GM23338 (cell line): ENCODE measurements around the gene UBALD2. TPM values are rescaled to one million over a fixed set of nuclear protein-coding genes. Genes with fewer than 3 reads are reported as not detected.
A peak's percentile ranks its signal among the peaks of the same experiment; 100 is the strongest.

ENCODE experiments used
- ATAC-seq: fragments of 200-7000 bp; cut with Tn5 transposase; 3 replicates; pipeline ENCODE4 v1.9.1; 2020
- DNase-seq: peaks from one replicate; pipeline ENCODE4 v3.0.0-alpha.2; 2015; ENCODE audit warnings: low spot score
- H2AFZ ChIP-seq: fragments of 200-600 bp; sonication (generic); 2 replicates; pipeline ENCODE4 v1.8.0; 2016; ENCODE audit warnings: antibody characterized with exemption, mild to moderate bottlenecking, moderate library complexity
- H3F3A ChIP-seq: fragments of 200-600 bp; sonication (generic); replicated peaks from 2 replicates; pipeline ENCODE4 v1.8.0; 2017; ENCODE audit warnings: antibody characterized with exemption, mixed run types, low read depth
- H3K27ac ChIP-seq: fragments of 200-600 bp; sonication (generic); 2 replicates; pipeline ENCODE4 v1.6.1; 2016; ENCODE audit warnings: low read depth
- H3K27me3 ChIP-seq: fragments of 200-600 bp; sonication (generic); 2 replicates; pipeline ENCODE4 v1.8.0; 2016; ENCODE audit warnings: mild to moderate bottlenecking, mixed run types, moderate library complexity; ENCODE audit not compliant: insufficient read depth
- H3K36me3 ChIP-seq: fragments of 200-600 bp; sonication (generic); 2 replicates; pipeline ENCODE4 v1.8.0; 2016; ENCODE audit warnings: mild to moderate bottlenecking; ENCODE audit not compliant: insufficient read depth
- H3K4me1 ChIP-seq: fragments of 200-600 bp; sonication (generic); 2 replicates; pipeline ENCODE4 v1.8.0; 2016; ENCODE audit warnings: mild to moderate bottlenecking, moderate library complexity; ENCODE audit not compliant: insufficient read depth
- H3K4me2 ChIP-seq: fragments of 200-600 bp; sonication (generic); 2 replicates; pipeline ENCODE4 v1.7.1; 2017; ENCODE audit warnings: mixed run types
- H3K4me3 ChIP-seq: fragments of 200-600 bp; sonication (generic); 2 replicates; pipeline ENCODE4 v1.6.1; 2016; ENCODE audit warnings: mixed run types
- H3K79me2 ChIP-seq: fragments of 200-600 bp; sonication (generic); replicated peaks from 2 replicates; pipeline ENCODE4 v1.8.0; 2017; ENCODE audit warnings: mild to moderate bottlenecking; ENCODE audit not compliant: insufficient read depth
- H3K9me2 ChIP-seq: fragments of 200-600 bp; sonication (generic); 2 replicates; pipeline ENCODE4 v1.8.0; 2017; ENCODE audit not compliant: insufficient read depth
- H4K20me1 ChIP-seq: fragments of 200-600 bp; sonication (generic); replicated peaks from 2 replicates; pipeline ENCODE4 v1.8.0; 2017; ENCODE audit warnings: mild to moderate bottlenecking; ENCODE audit not compliant: insufficient read depth
- H3K27ac Mint-ChIP-seq: 2 replicates; pipeline ENCODE4 v1.8.0; 2020; ENCODE audit warnings: inconsistent platforms, mild to moderate bottlenecking, moderate library complexity, mixed read lengths
- H3K27me3 Mint-ChIP-seq: 3 replicates; pipeline ENCODE4 v1.8.0; 2022; ENCODE audit warnings: low read depth, mild to moderate bottlenecking, moderate library complexity, mixed read lengths, inconsistent platforms; ENCODE audit not compliant: insufficient read depth, poor library complexity
- H3K36me3 Mint-ChIP-seq: 3 replicates; pipeline ENCODE4 v1.8.0; 2021; ENCODE audit warnings: low read depth, mild to moderate bottlenecking, inconsistent platforms, moderate library complexity, mixed read lengths
- H3K4me1 Mint-ChIP-seq: 3 replicates; pipeline ENCODE4 v1.8.0; 2020; ENCODE audit warnings: mild to moderate bottlenecking, inconsistent platforms, mixed read lengths
- H3K4me3 Mint-ChIP-seq: 3 replicates; pipeline ENCODE4 v1.8.0; 2021; ENCODE audit warnings: moderate library complexity, mild to moderate bottlenecking, inconsistent platforms, mixed read lengths
- H3K9me3 Mint-ChIP-seq: 3 replicates; pipeline ENCODE4 v1.8.0; 2020; ENCODE audit warnings: moderate library complexity, mild to moderate bottlenecking, inconsistent platforms, mixed read lengths
- CREB1 ChIP-seq: fragments of 250-450 bp; sonication (Bioruptor Pico); IDR thresholded peaks from 2 replicates; pipeline ENCODE4 v1.5.0; 2020; ENCODE audit warnings: low read depth, mild to moderate bottlenecking, moderate library complexity
- CTCF ChIP-seq, 2 experiments: fragments of 200-600 bp in 1 of 2; sonication (generic) in 1 of 2; conservative IDR thresholded peaks; 2 replicates each; pipeline versions ENCODE4 v1.5.1 to v1.6.1; 2016 to 2017; ENCODE audit warnings: antibody characterized with exemption in 2 of 2, low read depth in 2 of 2, mild to moderate bottlenecking in 2 of 2, moderate library complexity in 1 of 2
- ETS1 ChIP-seq: IDR thresholded peaks from 2 replicates; pipeline ENCODE4 v1.6.1; 2016; ENCODE audit warnings: antibody characterized with exemption
- EZH2 ChIP-seq: fragments of 200-600 bp; sonication (generic); IDR thresholded peaks from one replicate; pipeline ENCODE4 v1.8.0; 2017; ENCODE audit warnings: antibody characterized with exemption, mild to moderate bottlenecking, low read depth; ENCODE audit not compliant: unreplicated experiment
- EZH2phosphoT487 ChIP-seq: fragments of 200-600 bp; sonication (generic); IDR thresholded peaks from one replicate; pipeline ENCODE4 v1.8.1; 2018; ENCODE audit warnings: antibody characterized with exemption; ENCODE audit not compliant: unreplicated experiment
- JUNB ChIP-seq: IDR thresholded peaks from one replicate; pipeline ENCODE4 v1.6.1; 2016; ENCODE audit warnings: antibody characterized with exemption; ENCODE audit not compliant: unreplicated experiment
- NANOG ChIP-seq: IDR thresholded peaks from 2 replicates; pipeline ENCODE4 v1.6.1; 2016; ENCODE audit warnings: antibody characterized with exemption, borderline replicate concordance
- POLR2AphosphoS5 ChIP-seq: IDR thresholded peaks from 2 replicates; pipeline ENCODE4 v1.6.1; 2016; ENCODE audit warnings: antibody characterized with exemption, low read depth
- REST ChIP-seq: IDR thresholded peaks from one replicate; pipeline ENCODE4 v1.6.1; 2018; ENCODE audit warnings: antibody characterized with exemption; ENCODE audit not compliant: unreplicated experiment
- STAT1 ChIP-seq: IDR thresholded peaks from one replicate; pipeline ENCODE4 v1.6.1; 2016; ENCODE audit warnings: antibody characterized with exemption; ENCODE audit not compliant: unreplicated experiment
- ZNF114 ChIP-seq: fragments of 250-450 bp; sonication (Bioruptor Pico); IDR thresholded peaks from 2 replicates; pipeline ENCODE4 v1.5.0; 2020; ENCODE audit warnings: mild to moderate bottlenecking, moderate library complexity
- ZNF331 ChIP-seq: fragments of 250-450 bp; sonication (Bioruptor Pico); IDR thresholded peaks from 2 replicates; pipeline ENCODE4 v1.5.0; 2020; ENCODE audit warnings: low read depth, mild to moderate bottlenecking, moderate library complexity
- ZNF462 ChIP-seq: fragments of 250-450 bp; sonication (Bioruptor Pico); IDR thresholded peaks from 2 replicates; pipeline ENCODE4 v1.5.0; 2020; ENCODE audit warnings: mild to moderate bottlenecking, moderate library complexity
- polyA plus RNA-seq: library from polyadenylated mRNA; unstranded; fragments of >200 nt; fragmentation: Nextera tagmentation; extraction: Ambion mirVana; gene quantifications from 2 replicates; pipeline ENCODE4 v1.2.1, GENCODE V29; 2016
- total RNA-seq: library from RNA; depleted of rRNA; stranded (reverse); fragments of >200 nt; shearing (Covaris generic); gene quantifications from 2 replicates; pipeline ENCODE4 v1.2.3, GENCODE V29; 2014

UBALD2 gene
- total and polyA plus RNA-seq, 2 experiments from 2014 or later = 2.2 to 3.1 TPM

GRCh38 chr17:76267051-76267576 is 2.0 kb downstream of the UBALD2 start:
- Histone ChIP-seq H3K4me2 (peak overlapping the region; percentile 84), H3K4me1 (peaks cover 30% of the 10 kb centered on the region), H3K79me2 (peaks cover 21% of the 10 kb centered on the region), H3K36me3 (no peaks in the 10 kb centered on the region), H3K9me2 (no peaks in the 10 kb centered on the region), H3K27ac (peak overlapping the region; percentile 63; the same call in 1 of the 2 replicates), H3K27me3 (no peaks in the 10 kb centered on the region), H4K20me1 (no peaks in the 10 kb centered on the region), H2AFZ (no peak overlapping the region), H3K4me3 (peak overlapping the region; percentile 89; the same call in 1 of the 2 replicates), H3F3A (peaks cover 3% of the 10 kb centered on the region; the same call in 1 of the 2 replicates)
- peaks cover 11% of the 10 kb centered on the region; the same call in 2 of the 3 replicates for H3K36me3 Mint-ChIP-seq
- H3K27ac Mint-ChIP-seq = no peak overlapping the region
- peaks cover 19% of the 10 kb centered on the region for H3K27me3 Mint-ChIP-seq
- peaks cover 56% of the 10 kb centered on the region for H3K4me1 Mint-ChIP-seq
- no peak for DNase-seq
- H3K9me3 Mint-ChIP-seq = no peaks in the 10 kb centered on the region
- ATAC-seq = no peak
- no peak for TF ChIP-seq EZH2
- no peak for TF ChIP-seq REST
- no peak for TF ChIP-seq ZNF114 (CRISPR knock-in tag)
- no peak for TF ChIP-seq ETS1
- no peak for TF ChIP-seq ZNF331
- TF ChIP-seq EZH2phosphoT487 = no peak
- TF ChIP-seq JUNB = no peak
- no peak for TF ChIP-seq CTCF (conservative IDR thresholded peaks at IDR 0.05; ENCODE audit: low read depth in 2 of 2)
- TF ChIP-seq CREB1 = no peak
- no peak for TF ChIP-seq NANOG
- no peak for TF ChIP-seq ZNF462
- no peak for TF ChIP-seq STAT1
- no peak for TF ChIP-seq POLR2AphosphoS5
- H3K4me3 Mint-ChIP-seq = peak overlapping the region; percentile 84
